Stimulated activated CD8-positive, alpha-beta memory T cell treated with anti-CD3 and anti-CD28 coated beads, Interleukin-12 subunit alpha, Interleukin-12 subunit beta, amount 100 ng/mL, for 24 hours (primary cell): ENCODE data around the gene ISM1.

ENCODE experiments used
- DNase-seq: peaks from one replicate; pipeline ENCODE4 v3.0.0-alpha.2; 2020; ENCODE audit errors: extremely low read depth

The ISM1 gene

DNA sequence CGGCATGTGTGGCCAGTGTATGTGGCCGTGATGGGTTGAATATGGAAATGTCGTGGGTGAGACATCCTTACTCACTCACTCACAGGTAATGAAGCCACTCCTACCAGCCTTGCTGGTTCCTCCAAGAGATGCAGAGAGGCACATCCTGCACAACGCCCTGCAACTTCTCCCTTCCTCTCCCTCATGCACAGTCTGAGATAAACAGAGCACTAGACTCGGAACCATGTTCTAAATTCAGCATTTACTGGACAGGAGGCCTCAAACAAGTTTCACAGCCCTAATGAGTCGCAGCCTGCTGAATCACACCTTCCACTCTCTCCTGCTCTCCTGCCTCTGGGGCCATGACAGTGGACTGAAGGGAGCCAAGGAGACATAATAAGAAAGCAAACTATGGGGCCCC lies 91.2 kb downstream of the ISM1 start:
- no peak for DNase-seq

DNA sequence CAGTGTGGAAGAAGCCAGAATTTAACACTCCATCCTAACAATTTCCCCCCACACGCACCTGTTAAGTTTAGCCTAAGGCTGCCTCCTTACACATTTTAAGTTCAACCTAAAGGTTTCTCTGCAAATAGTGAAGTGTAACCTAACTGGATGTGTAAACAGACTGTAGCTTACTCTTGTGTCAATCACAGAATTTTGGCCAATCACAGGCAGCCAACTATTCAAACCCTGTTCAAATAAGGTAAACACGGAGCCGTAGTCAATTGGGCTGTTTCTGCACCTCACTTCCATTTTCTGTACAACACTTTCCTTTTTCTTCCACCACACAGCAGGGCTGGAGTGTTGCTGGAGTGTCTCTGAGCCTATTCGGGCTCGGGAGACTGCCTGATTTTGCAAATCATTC lies 92.1 kb downstream of the ISM1 start:
- DNase-seq: no peak

DNA sequence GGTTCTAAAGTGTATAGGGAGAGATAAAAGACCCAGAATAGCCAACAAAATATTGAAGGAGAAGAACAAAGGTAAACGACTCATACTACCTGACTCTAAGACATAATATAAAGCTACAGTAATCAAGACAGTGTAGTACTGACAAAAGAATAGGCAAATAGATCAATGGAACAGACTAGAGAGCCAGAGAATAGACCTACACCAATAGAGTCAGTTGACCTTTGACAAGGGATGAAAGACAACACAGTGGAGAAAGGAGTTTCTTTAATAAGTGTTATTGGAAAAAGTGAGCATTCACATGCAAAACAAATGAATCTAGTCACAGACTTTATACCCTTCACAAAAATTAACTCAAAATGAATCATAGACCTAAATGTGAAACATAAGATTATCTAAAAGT lies 96.4 kb downstream of the ISM1 start:
- no peak for DNase-seq

DNA sequence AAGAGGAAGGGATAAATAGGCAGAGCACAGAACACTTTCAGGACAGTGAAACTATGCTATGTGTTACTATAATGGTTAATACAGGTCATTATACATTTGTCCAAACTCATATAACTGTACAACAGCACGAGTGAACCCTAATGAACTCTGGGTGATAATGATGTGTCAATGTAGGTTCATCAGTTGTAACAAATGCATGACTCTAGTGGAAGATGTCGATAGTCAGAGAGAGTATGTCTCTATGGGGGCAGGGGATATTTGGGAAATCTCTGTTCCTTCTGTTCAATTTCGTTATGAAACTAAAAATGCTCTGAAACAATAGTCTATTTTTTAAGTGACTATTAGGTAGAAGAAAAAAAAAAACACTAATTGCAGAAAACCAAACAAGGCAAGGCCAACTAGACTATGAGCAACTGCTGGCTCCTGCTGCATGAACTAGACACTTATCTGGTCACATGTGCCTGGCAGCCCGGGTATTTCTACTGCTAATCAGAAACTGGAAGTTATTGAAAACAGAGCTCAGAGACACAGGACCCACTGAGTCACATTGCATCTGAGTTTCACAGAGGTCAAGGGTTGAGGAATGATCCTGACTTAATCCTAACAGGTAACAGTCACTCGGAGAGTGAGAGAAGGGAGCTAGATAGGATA lies 97.9 kb downstream of the ISM1 start:
- DNase-seq: no peak

DNA sequence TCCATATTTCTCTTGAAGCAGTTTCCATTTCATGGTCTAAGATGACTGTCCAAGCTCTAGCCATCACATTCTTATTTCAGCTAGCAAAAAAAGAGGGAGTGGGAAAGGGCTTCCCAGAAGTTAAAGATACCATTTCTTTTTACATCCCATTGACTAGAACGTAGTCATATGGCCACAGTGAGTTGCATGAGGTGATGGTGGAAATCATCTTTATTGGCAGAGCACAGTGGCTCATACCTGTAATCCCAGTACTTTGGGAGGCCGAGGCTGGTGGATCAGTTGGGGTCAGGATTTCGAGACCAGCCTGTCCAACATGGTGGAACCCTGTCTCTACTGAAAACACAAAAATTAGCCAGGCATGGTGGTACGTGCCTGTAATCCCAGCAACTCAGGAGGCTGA lies 99.6 kb downstream of the ISM1 start:
- no peak for DNase-seq

DNA sequence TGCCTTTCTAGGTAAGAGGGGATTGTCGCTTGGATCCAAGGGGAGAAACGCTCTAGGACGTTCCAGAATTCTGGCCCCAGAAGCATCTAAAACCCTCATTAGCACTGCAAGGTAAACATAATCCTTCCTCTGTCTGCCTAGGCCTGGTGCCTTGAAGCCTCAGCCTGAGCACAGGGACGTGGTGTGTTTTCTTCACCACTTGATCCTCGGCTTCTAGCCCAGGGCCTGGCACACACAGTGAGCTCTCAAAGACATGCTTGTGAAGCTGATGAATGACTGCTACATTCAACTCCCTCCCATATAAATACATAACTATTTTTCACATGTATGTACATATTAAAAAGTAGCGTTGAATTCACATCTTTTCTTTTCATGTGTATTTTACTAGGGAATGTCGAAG lies 100.3 kb downstream of the ISM1 start:
- DNase-seq: no peak

DNA sequence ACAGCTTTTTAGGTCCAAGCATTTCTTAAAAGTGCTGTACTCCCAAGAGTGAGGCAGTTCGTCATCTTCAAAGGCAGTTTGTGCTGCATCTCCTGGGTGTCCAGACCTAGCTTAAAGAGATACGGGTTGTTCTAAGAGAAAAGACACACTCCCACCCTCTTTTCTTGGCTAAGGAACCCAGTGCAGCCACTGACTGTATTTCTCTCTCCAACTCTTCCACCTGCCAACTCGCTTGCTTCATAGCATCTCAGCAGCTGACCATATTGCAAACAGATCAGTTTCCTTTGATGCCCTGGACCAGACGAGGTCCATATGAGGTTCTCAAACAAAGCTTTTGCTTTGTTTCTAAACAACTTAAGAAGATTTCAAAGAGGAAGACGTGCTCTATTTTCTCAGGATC lies 101.1 kb downstream of the ISM1 start:
- no peak for DNase-seq

DNA sequence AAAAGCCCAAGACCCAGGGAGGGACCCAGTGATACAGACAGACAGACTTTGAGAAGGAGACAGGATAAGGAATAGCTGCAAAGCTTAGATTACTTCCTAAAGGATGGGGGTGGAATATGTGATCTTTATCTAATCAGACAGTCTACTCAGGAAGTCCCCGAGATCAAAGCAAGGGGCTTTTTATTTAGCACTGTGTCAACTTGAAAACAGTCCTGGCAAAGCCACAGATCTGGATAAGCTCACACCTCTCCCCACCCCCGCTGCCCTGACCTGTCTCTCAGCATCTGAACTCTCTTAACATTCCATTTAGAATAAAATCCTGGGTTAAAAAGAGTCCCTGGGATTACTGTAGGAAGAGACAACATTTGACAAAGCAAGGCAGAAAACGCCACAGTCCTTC lies 101.5 kb downstream of the ISM1 start:
- no peak for DNase-seq

DNA sequence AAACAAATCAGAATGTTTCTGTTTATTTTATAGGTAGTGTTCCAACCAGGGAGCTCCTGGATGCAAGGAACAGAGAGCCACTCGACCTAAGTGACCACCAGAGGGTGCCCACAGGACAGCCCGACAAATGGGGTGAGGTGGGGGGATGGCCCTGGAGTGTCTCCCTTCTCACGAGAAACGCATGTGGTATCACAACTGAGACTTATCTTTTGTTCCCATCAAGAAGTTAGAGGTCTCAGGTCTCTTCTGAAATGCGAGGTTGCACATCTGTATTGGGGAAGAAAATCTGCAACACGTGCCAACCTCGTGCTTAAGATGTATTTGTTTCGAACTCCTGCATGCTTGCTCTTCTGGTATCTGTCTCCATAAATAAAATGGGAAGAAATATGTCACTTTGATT lies 104.0 kb downstream of the ISM1 start:
- DNase-seq: no peak

DNA sequence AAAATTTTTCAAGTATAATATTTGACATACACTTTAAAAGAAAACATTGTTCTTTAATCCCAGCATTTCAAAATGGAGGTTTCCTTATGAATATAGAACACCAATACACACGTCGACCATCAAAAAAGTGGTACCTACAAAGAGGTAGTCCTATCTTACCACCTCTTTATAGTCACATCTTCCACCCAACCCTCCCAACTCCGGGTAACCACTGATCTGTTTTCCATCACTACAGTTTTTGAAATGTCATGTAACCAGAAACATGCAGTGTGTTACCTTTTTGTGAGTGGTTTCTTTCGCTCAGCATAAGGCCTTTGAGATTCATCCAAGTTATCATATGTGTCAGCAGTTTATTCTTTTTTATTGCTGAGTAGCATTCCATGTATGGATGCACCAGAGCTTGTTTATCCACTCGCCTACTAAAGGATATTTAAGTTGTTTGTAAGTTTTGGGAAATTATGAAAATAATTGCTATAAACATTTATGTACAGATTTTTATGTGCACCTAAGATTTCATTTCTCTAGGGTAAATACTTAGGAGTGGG lies 104.8 kb downstream of the ISM1 start:
- no peak for DNase-seq

DNA sequence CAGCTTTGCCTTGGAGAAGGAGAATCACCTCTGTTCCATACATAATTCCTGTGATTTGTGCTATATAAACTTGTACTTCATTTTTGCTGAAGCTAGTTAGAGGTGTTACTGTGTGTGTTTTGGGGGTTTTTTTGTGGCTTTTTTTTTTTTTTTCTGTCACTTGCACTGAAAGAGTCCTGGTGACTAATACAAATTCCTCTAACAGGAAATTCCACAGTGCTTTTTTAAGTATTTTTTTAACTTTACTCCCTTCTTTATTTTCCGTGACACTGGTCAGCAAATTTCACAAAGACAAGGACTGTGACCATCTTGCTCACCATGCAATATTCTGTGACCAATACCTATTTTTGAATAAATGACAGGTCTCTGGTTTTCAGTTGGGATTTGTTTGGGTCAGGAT lies 110.5 kb downstream of the ISM1 start:
- DNase-seq: no peak

DNA sequence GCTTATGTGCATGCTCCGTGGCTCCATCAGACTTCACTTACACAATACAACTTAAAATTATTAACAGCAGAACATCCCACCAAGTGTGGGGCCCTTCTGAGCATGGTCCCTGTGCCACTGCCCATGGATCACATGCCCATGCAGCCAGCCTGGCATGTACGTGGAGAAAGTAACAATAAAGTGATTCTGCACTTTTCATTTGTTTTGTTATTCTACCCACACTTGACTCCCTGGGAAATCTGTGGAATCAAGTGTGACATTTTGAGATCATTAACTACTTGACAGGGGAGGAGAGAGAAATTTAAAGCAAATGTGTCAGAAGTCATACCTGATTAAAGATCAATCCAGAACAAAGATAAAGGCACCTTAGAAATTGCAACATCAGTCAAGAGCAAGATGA lies 112.0 kb downstream of the ISM1 start:
- no peak for DNase-seq

DNA sequence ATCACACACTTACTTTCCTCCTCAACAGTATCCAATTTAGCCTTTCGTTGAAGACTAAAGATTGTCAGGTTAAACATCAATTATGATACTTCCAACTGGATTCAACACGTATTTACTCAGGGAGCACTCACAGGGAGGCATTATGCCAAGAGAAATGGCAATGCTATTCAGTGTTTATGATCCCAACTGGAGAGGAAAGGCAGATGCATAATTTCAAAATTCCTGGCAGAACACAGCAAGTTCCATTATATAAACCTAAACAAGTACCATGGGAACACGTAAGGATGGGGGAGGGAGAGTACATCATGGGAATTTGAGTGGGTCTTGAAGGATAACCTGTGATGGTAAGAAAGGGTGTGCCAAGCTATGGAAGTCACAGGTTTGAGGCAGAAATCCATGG lies 112.7 kb downstream of the ISM1 start:
- DNase-seq: no peak

DNA sequence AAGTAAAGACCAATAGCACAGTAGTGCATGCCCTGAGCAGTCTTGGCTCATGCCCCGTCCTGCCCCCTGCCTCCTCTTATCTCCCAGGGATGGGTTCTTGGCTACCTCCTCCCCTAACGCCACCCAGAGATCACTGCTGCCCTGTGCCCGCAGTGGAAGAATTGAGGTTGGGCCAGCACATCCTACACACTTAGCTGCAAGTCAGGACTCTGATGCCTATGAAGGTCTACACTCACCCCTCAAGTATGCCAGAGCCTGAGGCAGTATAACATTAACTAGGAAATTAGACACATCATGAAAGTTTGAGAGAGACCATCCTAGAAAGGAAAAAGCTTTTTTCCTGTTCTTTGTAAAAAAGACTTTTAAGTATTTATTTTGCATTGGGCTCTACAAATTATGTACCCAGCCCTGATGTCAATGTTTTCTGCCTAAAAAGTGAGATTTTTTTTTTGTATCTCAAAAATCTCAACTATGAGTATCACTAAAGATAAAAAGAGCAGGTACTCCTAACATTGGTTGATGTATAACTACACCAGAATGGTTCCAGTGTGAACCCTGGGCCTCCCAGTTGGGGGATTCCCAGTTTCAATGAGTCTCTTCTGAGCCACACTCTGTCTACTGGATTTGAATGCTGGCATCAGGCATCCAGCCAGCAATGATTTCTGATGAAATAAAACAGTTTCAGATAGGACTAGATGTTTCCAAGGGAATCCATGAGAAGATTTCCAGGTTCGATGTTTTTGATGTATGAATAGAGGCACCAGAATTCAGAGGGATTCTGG lies 115.4 kb downstream of the ISM1 start:
- no peak for DNase-seq

DNA sequence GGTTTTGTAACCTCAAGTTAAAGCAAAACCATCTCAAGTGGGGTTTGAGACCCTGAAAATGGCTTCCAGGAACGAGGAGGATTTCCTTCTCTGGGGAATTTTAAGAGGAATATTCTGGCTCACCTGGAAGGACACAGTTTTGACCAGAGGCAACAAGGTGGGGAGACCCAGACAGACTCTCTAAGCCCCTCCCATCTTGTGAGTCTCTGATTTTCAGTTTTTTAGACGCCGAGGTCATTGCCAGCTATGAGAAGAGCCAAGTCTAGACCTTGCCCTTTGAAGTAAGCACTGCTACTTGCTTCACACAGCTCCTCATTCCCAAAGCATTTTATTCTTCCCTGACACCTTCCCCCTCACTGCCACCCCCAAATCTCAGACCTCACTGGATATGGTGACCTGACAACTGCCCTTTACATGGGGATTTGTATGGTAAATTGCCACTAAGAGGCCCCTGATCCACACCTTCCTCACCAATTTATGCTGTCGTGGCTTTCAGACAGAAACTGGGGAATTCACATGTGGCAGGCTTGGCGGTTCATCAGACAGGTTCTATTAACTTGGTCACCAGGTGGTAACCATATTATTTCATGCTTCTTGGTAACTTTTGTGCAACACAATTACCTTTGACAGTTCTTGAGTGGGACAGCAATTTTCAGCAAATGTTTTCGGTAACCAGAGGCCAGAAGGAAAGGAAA lies 116.2 kb downstream of the ISM1 start:
- DNase-seq: no peak

DNA sequence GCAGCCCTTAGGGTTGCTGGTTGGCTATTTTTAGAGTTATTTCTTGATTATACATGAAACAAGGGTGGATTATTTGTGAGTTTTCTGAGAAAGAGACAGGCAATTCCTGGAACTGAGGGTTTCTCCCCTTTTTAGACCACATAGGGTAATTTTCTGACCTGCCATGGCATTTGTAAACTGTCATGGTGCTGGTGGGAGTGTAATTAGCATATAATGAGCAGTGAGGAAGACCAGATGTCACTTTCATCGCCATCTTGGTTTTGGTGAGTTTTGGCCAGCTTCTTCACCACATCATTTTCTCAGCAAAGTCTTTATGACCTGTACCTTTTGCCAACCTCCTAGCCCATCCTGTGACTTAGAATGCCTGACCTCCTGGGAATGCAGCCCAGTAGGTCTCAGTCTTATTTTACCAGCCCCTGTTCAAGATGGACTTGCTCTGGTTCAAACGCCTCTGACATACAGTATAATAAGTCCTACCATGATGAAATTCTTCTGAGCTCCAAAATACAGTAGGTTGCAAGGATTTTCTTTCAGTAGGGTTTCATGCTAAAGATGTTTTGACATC lies 117.1 kb downstream of the ISM1 start:
- DNase-seq: no peak

DNA sequence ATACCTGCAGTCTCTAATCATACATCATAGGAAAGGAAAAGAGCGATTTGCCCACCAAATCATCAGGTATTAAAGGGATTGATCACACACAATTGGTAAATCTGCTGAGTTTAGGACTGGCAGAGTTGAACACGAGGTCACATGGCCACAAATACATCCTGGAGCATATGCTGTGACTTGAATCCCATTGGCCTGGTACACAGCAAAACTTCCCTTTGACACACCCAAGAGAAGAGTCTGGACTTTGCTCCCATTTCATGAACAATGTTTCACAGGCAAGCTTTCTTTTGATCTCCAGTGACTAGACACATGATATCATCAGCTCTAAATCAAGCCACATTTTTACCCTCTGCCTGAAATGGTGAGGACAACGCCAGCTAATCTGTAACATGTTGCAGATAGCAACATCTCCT lies 117.9 kb downstream of the ISM1 start:
- no peak for DNase-seq

DNA sequence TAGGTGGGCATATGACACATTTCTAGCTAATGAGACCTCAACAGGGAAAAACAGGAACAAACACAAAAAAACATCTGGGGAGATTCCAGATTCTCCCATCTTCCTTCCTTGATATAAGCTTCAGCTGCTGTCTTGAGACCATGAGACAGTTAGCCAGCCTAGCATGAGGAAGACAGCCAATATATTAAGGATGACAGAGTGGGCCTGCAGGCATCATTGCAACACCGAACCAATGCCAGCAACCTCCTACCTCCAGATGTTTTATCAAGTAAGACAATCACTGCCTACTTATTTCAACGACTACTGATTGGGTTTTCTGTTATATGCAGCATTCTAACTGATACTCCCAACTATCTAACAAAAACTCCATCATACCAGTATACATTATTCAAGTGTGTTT lies 119.0 kb downstream of the ISM1 start:
- DNase-seq: no peak

DNA sequence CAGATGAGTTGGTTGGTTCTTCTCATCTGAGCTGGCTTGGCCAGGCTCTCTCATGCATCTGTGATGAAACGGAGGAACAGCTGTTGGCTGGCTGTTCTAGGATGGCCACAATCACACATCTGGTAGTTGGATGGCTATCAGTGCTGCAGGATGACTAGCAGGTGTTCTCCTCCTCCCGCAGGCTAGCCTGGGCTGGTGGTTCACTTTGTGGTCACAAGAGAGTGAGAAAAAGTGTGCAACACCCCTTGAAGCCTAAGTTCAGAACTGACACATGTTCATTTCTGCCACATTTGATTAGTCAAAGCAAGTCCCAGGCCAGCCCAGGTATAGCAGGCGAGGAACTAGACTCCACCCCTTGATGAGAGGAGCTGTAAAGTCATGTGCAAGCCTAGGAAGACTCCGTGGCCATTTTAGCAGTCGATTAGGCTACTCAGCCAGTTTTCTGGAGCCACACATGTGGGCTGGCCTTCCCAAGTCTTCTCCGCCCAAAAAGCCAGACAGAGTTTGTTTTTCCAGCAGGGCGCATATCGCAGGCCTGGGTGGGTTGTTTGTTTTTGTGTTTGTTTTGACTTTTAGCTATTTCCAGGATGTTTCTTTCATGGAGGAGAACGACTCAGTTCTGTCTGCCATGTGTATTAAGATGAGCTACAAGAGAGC lies 120.8 kb downstream of the ISM1 start:
- no peak for DNase-seq

DNA sequence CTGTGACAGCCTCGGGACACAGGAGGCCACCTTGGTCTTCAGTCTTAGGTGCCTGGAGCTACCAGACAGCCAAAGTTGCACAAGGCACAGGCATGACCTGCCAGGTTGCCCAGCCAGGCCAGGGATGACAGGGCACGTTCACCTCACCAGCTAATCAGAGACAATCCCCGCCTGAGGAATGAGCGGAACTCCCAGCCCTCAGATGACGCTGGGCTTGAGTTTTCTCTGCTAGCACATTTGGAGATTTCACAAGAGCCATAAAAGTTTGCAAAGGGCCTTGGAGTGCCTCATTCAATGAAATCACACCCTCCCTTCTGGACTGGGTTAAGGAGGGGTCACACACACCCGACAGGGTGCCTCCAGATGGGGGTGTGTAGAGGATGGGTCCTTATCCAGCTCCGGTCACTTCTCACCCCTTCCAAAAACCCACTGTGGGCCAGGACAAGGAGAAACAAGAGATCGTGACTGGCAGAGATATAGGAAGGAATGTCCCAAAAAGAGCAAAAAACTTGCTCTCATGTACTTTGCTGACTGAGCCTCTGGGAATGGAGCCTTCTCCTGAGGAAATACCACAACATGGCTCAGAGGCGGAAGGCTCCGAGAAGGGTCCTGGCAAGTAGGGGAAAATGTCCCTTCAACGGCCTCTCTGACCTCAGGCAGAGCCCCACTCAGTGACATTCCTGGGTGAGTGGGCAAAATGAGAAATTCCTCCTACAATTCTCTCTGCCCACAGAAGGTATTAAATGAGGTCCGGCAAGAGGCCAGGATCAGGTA lies 121.6 kb downstream of the ISM1 start:
- DNase-seq: no peak

DNA sequence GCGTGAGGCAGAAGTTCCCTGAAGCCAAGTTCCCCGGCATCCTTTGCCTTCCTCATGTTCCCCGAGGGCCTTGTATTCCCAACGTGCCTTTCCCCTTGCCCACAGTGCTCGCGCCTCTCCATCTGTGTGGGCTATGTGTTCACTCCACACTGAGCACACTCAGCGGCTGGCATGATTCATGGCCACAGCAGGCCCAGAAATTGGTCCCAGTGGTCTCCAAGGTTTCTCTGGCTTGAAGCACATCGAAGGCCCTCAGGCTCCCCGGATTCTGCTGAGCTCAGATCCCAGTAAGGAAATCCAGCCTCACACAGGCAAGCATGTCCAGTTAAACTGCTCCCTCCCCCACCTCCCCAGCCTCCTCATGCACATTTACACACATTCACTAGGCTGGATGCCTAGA lies 123.6 kb downstream of the ISM1 start:
- DNase-seq: no peak
